HepG2 (cell line): ENCODE data around the gene SERTAD3. TPM values are rescaled to one million over a fixed set of nuclear protein-coding genes. Genes with fewer than 3 reads are reported as not detected.
A peak's percentile ranks its signal among the peaks of the same experiment; 100 is the strongest.

Experiments
- ARNT2 ChIP-seq: sonication (generic); formaldehyde crosslinking; IDR thresholded peaks from 2 replicates; pipeline ENCODE4 v1.8.0; 2022; ENCODE audit warnings: mild to moderate bottlenecking, low read depth, missing genetic modification reagents, moderate library complexity
- CC2D1A ChIP-seq: sonication (generic); formaldehyde crosslinking; IDR thresholded peaks from 2 replicates; pipeline ENCODE4 v1.8.1; 2023; ENCODE audit warnings: mild to moderate bottlenecking, missing genetic modification reagents
- FIP1L1 ChIP-seq: fragments of 200-400 bp; formaldehyde crosslinking; IDR thresholded peaks from 2 replicates; pipeline ENCODE4 v1.6.1; 2018; ENCODE audit warnings: low read depth, mild to moderate bottlenecking, low read length, moderate library complexity, borderline replicate concordance; ENCODE audit not compliant: insufficient read depth
- FOXA1 ChIP-seq, 2 experiments: fragments of 450-650 bp in 1 of 2; sonication (generic) in 1 of 2; formaldehyde crosslinking in 1 of 2; IDR thresholded peaks; 2 replicates each; pipeline versions ENCODE4 v1.4.0 to v1.6.1; 2016 to 2020; ENCODE audit warnings: missing genetic modification reagents in 1 of 2
- PHF20 ChIP-seq: sonication (generic); formaldehyde crosslinking; IDR thresholded peaks from 2 replicates; pipeline ENCODE4 v1.5.0; 2020; ENCODE audit warnings: mild to moderate bottlenecking, missing genetic modification reagents
- RFX1 ChIP-seq: fragments of 450-650 bp; IDR thresholded peaks from 2 replicates; pipeline ENCODE4 v1.6.1; 2017
- SETDB1 ChIP-seq: sonication (generic); formaldehyde crosslinking; IDR thresholded peaks from 2 replicates; pipeline ENCODE4 v1.5.1; 2020; ENCODE audit warnings: missing genetic modification reagents, mild to moderate bottlenecking, borderline replicate concordance
- SRF ChIP-seq: IDR thresholded peaks from 2 replicates; pipeline ENCODE4 v1.6.1; 2011; ENCODE audit warnings: mild to moderate bottlenecking, low read depth, low read length, moderate library complexity
- TBX3 ChIP-seq: fragments of 450-650 bp; IDR thresholded peaks from 2 replicates; pipeline ENCODE4 v1.6.1; 2017; ENCODE audit warnings: antibody characterized with exemption, mild to moderate bottlenecking, inconsistent platforms, borderline replicate concordance
- YEATS2 ChIP-seq: sonication (generic); formaldehyde crosslinking; IDR thresholded peaks from 2 replicates; pipeline ENCODE4 v1.4.0; 2020; ENCODE audit warnings: missing genetic modification reagents, borderline replicate concordance
- ZBTB26 ChIP-seq: IDR thresholded peaks from 2 replicates; pipeline ENCODE4 v1.6.1; 2016; ENCODE audit warnings: missing compliant biosample characterization, missing genetic modification reagents, borderline replicate concordance
- ZNF326 ChIP-seq: sonication (generic); formaldehyde crosslinking; IDR thresholded peaks from 2 replicates; pipeline ENCODE4 v1.4.0; 2020; ENCODE audit warnings: missing genetic modification reagents, borderline replicate concordance
- ZNF557 ChIP-seq: sonication (generic); formaldehyde crosslinking; IDR thresholded peaks from 2 replicates; pipeline ENCODE4 v1.4.0; 2020; ENCODE audit warnings: missing genetic modification reagents
- ZNF615 ChIP-seq: sonication (generic); formaldehyde crosslinking; IDR thresholded peaks from 2 replicates; pipeline ENCODE4 v1.5.0; 2020; ENCODE audit warnings: mild to moderate bottlenecking, missing genetic modification reagents, borderline replicate concordance
- ZNF780A ChIP-seq: sonication (generic); formaldehyde crosslinking; IDR thresholded peaks from 2 replicates; pipeline ENCODE4 v1.8.0; 2022; ENCODE audit warnings: mild to moderate bottlenecking, missing genetic modification reagents, moderate library complexity
- ZNF878 ChIP-seq: sonication (generic); formaldehyde crosslinking; IDR thresholded peaks from 2 replicates; pipeline ENCODE4 v1.8.1; 2023; ENCODE audit warnings: mild to moderate bottlenecking, missing genetic modification reagents, moderate library complexity
- polyA plus RNA-seq, 8 experiments: library from polyadenylated mRNA; depleted of rRNA in 3 of 8; stranded (reverse) in 7 of 8; unstranded in 1 of 8; fragments of >200 nt; fragmentation: Illumina TruSeq in 4 of 8; extraction: Trizol in 4 of 8; gene quantifications; 2 replicates each; pipeline versions ENCODE4 v1.2.1 to v1.2.3, GENCODE V29; 2011 to 2016; ENCODE audit warnings: low read depth in 4 of 8, missing spikeins in 1 of 8, mixed read lengths in 1 of 8; ENCODE audit not compliant: insufficient read depth in 1 of 8
- total RNA-seq, 5 experiments: library from RNA; depleted of rRNA; stranded (reverse); fragments of >200 nt; fragmentation: Illumina TruSeq; extraction: Trizol; gene quantifications; 2 replicates each; pipeline ENCODE4 v1.2.3, GENCODE V29; 2016; ENCODE audit warnings: low read depth in 1 of 5
- TF ChIP-seq, protein P1 (sequence below), 2 experiments: sonication (generic) in 1 of 2; formaldehyde crosslinking in 1 of 2; IDR thresholded peaks; 2 replicates each; pipeline versions ENCODE4 v1.4.0 to v1.6.1; 2016 to 2020; ENCODE audit warnings: borderline replicate concordance in 1 of 2, low read depth in 1 of 2, mild to moderate bottlenecking in 1 of 2, missing genetic modification reagents in 1 of 2
- TF ChIP-seq, protein P2 (sequence below): sonication (generic); formaldehyde crosslinking; IDR thresholded peaks from 2 replicates; pipeline ENCODE4 v1.5.1; 2020; ENCODE audit warnings: missing genetic modification reagents, mild to moderate bottlenecking, borderline replicate concordance
- TF ChIP-seq, protein P3 (sequence below): IDR thresholded peaks from 2 replicates; pipeline ENCODE4 v1.6.1; 2016; ENCODE audit warnings: missing genetic modification reagents, missing compliant biosample characterization

SERTAD3 gene
- total and polyA plus RNA-seq, 2 of the 13 experiments (the other 11 are each of a cell fraction or from before 2014, with no cell fraction given): 9.6 to 16.9 TPM

- no peak for TF ChIP-seq SETDB1 (CRISPR knock-in tag)
- TF ChIP-seq ZNF557: no peak
- TF ChIP-seq ZNF780A (CRISPR knock-in tag): no peak
- peak; percentile 14; the same call in 1 of the 2 replicates for TF ChIP-seq ZBTB26 (CRISPR knock-in tag)
- TF ChIP-seq RFX1: peak; percentile 53; the same call in 1 of the 2 replicates
- TF ChIP-seq ZNF878: 0 out of 2 replicates have a peak, but pooled peaks have one; percentile 49
- TF ChIP-seq CC2D1A (CRISPR knock-in tag): no peak
- TF ChIP-seq ZNF615 (CRISPR knock-in tag): no peak
- no peak for TF ChIP-seq ZNF326 (CRISPR knock-in tag)
- no peak for TF ChIP-seq SRF
- TF ChIP-seq, protein P1, sequence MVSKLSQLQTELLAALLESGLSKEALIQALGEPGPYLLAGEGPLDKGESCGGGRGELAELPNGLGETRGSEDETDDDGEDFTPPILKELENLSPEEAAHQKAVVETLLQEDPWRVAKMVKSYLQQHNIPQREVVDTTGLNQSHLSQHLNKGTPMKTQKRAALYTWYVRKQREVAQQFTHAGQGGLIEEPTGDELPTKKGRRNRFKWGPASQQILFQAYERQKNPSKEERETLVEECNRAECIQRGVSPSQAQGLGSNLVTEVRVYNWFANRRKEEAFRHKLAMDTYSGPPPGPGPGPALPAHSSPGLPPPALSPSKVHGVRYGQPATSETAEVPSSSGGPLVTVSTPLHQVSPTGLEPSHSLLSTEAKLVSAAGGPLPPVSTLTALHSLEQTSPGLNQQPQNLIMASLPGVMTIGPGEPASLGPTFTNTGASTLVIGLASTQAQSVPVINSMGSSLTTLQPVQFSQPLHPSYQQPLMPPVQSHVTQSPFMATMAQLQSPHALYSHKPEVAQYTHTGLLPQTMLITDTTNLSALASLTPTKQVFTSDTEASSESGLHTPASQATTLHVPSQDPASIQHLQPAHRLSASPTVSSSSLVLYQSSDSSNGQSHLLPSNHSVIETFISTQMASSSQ (IDR thresholded peaks at IDR 0.05; ENCODE audit: low read depth): no peak
- TF ChIP-seq, protein P1 (CRISPR knock-in tag; IDR thresholded peaks at IDR 0.05; ENCODE audit: borderline replicate concordance): 0 out of 2 replicates have a peak, but pooled peaks have one; percentile 26
- TF ChIP-seq YEATS2: no peak
- TF ChIP-seq, protein P2, sequence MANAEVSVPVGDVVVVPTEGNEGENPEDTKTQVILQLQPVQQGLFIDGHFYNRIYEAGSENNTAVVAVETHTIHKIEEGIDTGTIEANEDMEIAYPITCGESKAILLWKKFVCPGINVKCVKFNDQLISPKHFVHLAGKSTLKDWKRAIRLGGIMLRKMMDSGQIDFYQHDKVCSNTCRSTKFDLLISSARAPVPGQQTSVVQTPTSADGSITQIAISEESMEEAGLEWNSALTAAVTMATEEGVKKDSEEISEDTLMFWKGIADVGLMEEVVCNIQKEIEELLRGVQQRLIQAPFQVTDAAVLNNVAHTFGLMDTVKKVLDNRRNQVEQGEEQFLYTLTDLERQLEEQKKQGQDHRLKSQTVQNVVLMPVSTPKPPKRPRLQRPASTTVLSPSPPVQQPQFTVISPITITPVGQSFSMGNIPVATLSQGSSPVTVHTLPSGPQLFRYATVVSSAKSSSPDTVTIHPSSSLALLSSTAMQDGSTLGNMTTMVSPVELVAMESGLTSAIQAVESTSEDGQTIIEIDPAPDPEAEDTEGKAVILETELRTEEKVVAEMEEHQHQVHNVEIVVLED: peak; percentile 14; the same call in 1 of the 2 replicates
- TF ChIP-seq, protein P3, sequence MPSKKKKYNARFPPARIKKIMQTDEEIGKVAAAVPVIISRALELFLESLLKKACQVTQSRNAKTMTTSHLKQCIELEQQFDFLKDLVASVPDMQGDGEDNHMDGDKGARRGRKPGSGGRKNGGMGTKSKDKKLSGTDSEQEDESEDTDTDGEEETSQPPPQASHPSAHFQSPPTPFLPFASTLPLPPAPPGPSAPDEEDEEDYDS (CRISPR knock-in tag): peak; percentile 98
- no peak for TF ChIP-seq ARNT2 (CRISPR knock-in tag)
- TF ChIP-seq FOXA1 (IDR thresholded peaks at IDR 0.05): no peak
- peak; percentile 37; the same call in 1 of the 2 replicates for TF ChIP-seq FOXA1 (CRISPR knock-in tag; IDR thresholded peaks at IDR 0.05)
- peak; percentile 28; the same call in 1 of the 2 replicates for TF ChIP-seq FIP1L1
- 0 out of 2 replicates have a peak, but pooled peaks have one; percentile 57 for TF ChIP-seq PHF20
- no peak for TF ChIP-seq TBX3
Observed at GRCh38 chr19:40425450-40426287, 18.5 kb downstream of the SERTAD3 start, which contains the start of gene SERTAD1 (continued).
